A549 (cell line): ENCODE results near the gene CAMTA1.

ENCODE experiments used
- POLR2A ChIP-seq: IDR thresholded peaks from 2 replicates; pipeline ENCODE4 v1.6.1; 2012; ENCODE audit warnings: mild to moderate bottlenecking, low read length
- RFX5 ChIP-seq: fragments of 450-650 bp; IDR thresholded peaks from 2 replicates; pipeline ENCODE4 v1.7.1; 2014; ENCODE audit warnings: antibody characterized with exemption, mild to moderate bottlenecking, moderate library complexity
- ZSCAN20 ChIP-seq: fragments of 250-450 bp; sonication (Bioruptor Pico); IDR thresholded peaks from 2 replicates; pipeline ENCODE4 v1.8.0; 2022; ENCODE audit warnings: mild to moderate bottlenecking, moderate library complexity
- TF ChIP-seq, protein P1 (sequence below): fragments of >200 bp; sonication (Bioruptor Twin); formaldehyde crosslinking; IDR thresholded peaks from 3 replicates; pipeline ENCODE4 v1.5.1; 2016
- TF ChIP-seq, protein P2 (sequence below): fragments of 200-600 bp; sonication (generic); IDR thresholded peaks from 2 replicates; pipeline ENCODE4 v1.6.1; 2016; ENCODE audit warnings: antibody characterized with exemption, mild to moderate bottlenecking, moderate library complexity

DNA sequence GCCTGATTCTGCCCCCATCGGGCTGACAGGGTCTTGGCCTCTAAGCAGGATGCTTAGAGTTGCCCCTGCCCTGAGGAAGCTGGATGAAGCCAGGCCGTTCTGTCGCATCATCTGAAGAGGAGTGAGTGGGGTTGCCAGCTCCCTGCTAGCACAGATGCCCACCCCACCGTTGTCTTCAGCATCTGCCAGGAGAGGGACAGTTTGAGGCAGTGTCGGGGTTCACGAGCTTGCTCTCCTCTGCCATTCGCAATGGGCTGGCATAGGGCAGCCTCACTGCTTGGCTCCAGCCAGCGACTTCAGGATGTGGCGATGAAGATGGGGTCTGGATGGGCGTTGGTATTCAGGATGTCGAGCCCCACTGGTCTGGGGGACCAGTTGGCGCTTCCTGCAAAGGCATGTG, 840.1 kb downstream of the CAMTA1 start:
- TF ChIP-seq ZSCAN20 (CRISPR knock-in tag) (no peak), POLR2A (no peak), RFX5 (no peak)
- TF ChIP-seq, protein P1, sequence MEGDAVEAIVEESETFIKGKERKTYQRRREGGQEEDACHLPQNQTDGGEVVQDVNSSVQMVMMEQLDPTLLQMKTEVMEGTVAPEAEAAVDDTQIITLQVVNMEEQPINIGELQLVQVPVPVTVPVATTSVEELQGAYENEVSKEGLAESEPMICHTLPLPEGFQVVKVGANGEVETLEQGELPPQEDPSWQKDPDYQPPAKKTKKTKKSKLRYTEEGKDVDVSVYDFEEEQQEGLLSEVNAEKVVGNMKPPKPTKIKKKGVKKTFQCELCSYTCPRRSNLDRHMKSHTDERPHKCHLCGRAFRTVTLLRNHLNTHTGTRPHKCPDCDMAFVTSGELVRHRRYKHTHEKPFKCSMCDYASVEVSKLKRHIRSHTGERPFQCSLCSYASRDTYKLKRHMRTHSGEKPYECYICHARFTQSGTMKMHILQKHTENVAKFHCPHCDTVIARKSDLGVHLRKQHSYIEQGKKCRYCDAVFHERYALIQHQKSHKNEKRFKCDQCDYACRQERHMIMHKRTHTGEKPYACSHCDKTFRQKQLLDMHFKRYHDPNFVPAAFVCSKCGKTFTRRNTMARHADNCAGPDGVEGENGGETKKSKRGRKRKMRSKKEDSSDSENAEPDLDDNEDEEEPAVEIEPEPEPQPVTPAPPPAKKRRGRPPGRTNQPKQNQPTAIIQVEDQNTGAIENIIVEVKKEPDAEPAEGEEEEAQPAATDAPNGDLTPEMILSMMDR: no peak
- TF ChIP-seq, protein P2, sequence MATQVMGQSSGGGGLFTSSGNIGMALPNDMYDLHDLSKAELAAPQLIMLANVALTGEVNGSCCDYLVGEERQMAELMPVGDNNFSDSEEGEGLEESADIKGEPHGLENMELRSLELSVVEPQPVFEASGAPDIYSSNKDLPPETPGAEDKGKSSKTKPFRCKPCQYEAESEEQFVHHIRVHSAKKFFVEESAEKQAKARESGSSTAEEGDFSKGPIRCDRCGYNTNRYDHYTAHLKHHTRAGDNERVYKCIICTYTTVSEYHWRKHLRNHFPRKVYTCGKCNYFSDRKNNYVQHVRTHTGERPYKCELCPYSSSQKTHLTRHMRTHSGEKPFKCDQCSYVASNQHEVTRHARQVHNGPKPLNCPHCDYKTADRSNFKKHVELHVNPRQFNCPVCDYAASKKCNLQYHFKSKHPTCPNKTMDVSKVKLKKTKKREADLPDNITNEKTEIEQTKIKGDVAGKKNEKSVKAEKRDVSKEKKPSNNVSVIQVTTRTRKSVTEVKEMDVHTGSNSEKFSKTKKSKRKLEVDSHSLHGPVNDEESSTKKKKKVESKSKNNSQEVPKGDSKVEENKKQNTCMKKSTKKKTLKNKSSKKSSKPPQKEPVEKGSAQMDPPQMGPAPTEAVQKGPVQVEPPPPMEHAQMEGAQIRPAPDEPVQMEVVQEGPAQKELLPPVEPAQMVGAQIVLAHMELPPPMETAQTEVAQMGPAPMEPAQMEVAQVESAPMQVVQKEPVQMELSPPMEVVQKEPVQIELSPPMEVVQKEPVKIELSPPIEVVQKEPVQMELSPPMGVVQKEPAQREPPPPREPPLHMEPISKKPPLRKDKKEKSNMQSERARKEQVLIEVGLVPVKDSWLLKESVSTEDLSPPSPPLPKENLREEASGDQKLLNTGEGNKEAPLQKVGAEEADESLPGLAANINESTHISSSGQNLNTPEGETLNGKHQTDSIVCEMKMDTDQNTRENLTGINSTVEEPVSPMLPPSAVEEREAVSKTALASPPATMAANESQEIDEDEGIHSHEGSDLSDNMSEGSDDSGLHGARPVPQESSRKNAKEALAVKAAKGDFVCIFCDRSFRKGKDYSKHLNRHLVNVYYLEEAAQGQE: no peak
